HG03342 (cell line): Measurements from ENCODE around the gene NOL4L.
"Not testable (repeated sequence)": the region's sequence is repeated elsewhere in the genome, so short reads cannot be mapped to it uniquely, and the experiment has no call there.

Source experiments
- ATAC-seq: cut with Tn5 transposase; IDR thresholded peaks from one replicate; pipeline ENCODE4 v1.9.1; 2021; ENCODE audit warnings: mild to moderate bottlenecking, moderate library complexity; ENCODE audit not compliant: unreplicated experiment

The NOL4L gene

GRCh38 chr20:32474967-32475811, 109.9 kb downstream of the NOL4L start:
- ATAC-seq: no peak

DNA sequence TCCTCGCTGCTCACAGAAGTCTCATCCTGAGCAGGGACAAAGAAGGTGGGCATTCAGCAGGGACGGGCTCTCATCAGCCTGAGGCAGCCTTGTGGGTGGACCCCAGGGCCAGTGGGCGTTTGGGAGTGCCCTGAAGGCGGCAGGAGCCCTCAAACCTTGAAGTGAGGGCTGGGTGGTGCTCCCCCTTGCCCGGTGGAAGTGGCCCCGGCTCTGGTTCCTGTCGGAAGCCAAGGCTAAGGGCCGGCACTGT, 110.5 kb downstream of the NOL4L start:
- ATAC-seq: no peak

DNA sequence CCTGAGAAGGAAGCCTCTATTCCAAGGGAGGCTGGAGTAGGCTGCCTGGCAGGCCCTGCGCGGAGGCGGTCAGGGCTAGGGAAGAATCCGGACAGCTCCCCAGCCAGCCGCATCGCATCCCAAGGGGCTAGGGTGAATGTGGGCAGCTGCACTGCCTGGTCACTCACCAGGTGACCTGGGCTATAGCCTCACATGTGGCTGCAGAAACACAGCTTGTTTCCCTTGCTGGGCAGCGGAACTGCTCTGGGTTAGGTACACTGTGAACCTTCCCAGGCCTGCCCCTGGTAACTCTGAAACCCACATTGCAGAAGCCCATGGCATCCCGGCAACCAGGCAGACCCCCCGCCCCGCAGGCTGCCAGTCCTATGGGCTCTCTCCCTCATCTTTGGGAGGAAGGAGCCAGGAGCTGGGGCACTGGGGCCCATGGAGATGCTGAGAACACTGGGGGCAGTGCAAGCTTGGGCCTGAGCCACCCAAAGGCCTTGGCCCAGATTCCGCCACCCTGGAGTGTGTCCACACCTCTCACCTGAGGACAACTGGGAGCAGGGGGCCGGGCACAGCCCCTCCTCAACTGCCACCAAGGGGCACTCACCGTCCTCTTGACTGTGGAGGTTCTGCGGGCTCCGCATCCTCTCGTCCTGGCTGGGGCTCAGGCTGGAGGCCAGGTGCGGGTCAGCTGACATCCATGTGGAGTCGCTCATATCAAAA, 111.0 kb downstream of the NOL4L start:
- no peak for ATAC-seq

DNA sequence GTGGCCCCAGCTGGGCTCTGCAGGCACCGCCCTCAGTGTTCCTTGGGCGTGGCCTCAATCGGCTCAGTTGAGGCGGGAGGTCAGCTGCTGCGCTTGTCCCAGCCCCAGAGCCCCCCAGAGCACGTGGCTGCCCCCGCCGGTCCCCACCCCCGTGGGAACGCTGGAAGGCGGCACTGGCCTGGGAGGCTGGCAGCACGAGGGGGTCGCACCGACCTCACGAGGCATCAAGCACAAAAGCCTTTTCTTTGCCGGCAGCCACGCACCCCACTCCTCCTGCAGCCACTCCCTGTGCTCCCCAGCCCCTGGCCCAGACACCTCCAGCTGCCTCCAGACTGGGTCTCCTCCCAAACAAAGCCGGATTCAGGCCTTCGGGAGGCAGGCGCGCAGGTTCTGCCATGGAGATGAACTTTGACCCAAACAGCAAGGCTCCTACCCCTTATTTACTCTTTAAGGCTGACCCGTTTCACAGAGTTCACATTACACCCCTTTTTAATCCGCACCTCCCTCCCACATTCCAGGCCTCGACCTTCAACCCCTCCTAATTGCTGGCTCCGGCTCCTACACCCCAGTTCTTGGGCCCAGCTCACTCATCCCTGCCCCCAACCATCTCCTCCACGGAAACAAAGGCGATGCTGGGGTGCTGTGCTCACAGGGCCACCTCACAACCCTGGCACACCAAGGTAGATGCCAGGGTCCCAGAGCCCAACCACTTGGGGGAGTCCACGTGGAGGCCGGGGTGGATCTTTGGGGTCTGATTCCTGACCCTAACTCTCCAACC, 111.7 kb downstream of the NOL4L start:
- no peak for ATAC-seq

GRCh38 chr20:32472581-32473207, 112.4 kb downstream of the NOL4L start:
- no peak for ATAC-seq

- ATAC-seq: no peak
Measured at GRCh38 chr20:32470940-32471339, 114.2 kb downstream of the NOL4L start.

GRCh38 chr20:32470025-32470861, 114.9 kb downstream of the NOL4L start:
- ATAC-seq: no peak

GRCh38 chr20:32468860-32469259, 116.3 kb downstream of the NOL4L start:
- no peak for ATAC-seq

DNA sequence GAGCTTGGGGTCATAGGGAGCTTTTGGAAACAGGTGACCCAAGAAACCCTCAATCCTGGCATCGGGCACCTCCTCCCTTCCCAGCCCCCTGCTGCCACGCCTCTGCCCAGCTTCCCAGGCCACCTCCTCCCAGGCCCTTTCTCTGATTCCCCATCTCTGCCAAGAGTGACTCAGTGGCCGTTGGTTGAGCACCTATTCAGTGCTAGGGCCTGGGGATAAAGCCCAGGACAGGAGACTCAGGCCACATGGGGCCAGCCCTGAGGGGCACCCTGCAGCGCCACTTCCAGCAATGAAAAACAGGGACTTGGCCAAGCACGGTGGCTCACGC, 116.9 kb downstream of the NOL4L start:
- no peak for ATAC-seq

DNA sequence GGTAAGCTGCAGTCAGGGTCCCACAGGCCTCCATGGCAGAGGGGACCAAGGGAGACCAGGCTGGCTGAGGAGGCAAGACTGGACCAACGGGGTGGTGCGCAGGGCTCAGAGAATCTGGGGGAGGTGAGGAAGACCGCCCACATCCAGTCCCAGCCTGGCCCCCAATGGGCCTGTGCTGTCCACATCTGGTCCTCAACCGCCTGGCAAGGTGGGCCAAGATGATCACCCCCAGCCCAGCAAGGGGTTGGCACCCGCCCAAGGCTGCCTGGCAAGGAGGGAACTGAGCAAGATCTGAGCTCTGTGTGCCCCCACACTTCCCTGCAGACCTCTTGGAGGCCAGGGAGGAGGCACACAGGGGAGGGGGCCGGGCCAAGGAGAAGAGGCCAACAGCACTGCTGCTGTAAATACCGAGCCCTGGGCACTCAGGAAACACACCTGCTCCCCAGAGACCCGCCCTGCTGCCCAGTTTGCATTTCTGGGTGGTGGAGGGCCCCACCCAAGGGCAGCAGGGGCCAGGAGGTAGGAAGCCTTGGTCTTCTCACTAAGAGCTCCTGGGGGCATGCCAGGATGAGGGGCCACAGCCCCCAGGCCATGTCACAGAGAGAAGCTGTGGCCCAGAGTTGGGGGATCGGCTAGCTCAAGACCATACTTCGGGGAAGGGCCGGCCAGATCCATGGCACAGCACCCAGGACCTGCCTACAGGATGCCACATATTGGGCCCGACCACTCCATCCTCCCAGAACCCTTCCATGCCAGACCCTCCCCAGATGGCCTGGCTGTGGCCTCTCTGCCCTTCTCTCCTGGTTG, 117.4 kb downstream of the NOL4L start:
- no peak for ATAC-seq

GRCh38 chr20:32466739-32467505, 118.2 kb downstream of the NOL4L start:
- no peak for ATAC-seq

- not testable (repeated sequence) for ATAC-seq
Measured at GRCh38 chr20:32465901-32466675, 119.0 kb downstream of the NOL4L start.

DNA sequence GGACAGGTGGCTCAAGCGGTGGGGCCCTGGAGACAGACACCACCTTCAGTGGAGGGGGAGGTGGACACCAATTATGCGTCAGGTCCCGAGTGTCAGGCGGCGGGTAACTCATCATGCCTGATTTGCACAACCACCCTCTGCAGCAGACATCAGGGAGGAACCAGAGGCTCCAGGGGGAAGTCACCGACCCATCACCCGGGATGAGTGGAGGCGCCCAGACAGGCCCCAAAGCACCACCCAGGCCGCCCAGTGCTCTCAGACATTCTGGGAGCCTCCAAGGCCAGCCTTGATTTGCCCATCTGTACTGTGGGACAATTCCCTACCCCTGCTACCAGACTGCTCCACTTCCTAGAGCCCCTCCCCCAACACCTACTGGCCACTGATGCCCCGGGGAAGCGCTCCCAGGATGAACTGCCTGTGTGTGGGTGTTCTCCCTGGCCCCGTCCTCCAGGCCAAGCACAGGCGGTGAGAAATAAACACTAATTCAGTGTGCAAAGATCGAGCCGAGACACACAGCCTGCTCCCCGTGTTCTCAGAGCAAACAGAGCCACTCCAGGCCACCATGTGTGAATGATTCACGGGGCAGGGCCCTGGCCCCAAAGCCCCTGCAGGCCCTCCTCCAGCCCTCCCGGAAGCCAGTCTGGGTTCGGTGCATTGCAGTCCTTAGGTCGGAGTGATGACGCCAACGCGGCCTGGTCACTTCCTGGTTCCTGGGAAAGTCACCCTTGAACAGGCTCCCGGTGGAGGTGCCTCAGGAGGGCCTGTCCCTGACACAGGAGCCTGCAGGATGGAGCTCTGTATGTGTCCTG, 119.8 kb downstream of the NOL4L start:
- no peak for ATAC-seq

DNA sequence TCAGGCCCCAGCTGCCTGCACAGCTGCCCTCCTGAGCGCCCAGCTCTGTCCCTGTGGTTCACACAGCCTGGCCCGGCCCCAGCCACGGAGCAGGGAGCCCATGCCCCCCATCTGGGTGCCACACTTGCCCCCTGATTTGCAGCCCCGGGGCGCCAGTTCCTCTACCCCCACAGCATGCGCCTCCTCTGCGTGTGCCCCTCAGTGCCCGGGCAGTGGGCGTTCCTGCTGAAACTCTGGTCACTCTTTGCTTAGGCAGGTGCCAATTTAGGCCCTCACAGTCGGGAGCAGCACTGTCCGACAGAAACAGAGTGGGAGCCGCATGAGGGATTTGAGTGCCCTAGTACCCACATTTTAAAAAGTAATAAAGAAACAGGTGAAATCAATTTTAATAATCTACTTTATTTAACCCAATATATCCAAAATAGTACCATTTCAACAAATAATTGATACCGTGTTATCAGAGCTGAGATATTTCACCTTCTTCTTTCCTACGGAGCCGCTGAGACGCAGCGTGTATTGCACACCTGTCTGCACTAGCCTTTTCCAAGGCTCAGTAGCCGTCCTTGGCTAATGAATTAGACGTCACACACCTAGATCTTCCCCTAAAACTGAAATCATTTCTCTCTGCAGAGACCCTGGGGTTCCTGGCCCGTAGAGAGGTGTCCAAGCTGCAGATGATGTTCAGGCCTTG, 120.6 kb downstream of the NOL4L start:
- no peak for ATAC-seq

- no peak for ATAC-seq
Measured at GRCh38 chr20:32463642-32464400, 121.3 kb downstream of the NOL4L start.
